T-helper 9 cell (primary cell): ENCODE measurements around the gene TMEM132E.

Source experiments
- DNase-seq: peaks from one replicate; pipeline ENCODE4 v3.0.0-alpha.2; 2020

Gene TMEM132E

GRCh38 chr17:34568953-34569352, 10.4 kb upstream of the TMEM132E start:
- DNase-seq: no peak

DNA sequence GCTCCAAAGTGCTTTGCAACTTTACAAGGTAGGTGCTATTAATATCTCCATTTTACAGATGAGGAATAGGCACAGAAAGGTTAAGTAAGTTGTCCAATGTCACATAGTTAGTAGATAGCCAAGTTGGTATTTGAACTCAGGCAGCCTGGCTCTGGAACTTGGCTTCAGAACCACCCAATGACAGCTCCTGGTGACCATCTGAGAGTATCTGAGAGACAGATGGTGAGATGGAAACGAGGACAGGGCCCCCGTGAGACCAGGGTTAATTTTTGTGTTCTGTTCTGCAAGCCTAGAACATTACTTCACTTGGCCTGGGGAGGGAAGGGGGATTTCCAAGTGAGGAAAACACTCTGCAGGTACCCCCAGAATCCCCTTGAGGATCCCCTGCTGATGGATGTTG, 9.8 kb upstream of the TMEM132E start:
- no peak for DNase-seq

DNA sequence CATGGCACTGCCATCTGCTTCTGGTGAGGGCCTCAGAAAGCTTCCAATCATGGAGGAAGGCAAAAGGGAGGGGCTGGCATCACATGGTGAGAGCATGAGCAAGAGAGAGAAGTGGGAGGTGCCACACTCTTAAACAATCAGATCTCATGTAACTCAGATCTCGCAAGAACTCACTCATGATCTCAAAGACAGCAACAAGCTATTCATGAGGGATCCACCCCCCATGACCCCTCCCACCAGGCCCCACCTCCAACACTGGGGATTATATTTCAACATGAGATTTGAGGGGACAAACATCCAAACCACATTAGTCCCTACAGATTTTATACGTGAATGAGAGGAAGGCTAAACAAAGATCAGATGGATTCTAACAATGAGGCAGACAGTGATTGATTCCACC, 8.9 kb upstream of the TMEM132E start:
- DNase-seq: no peak

- DNase-seq: no peak
Measured at GRCh38 chr17:34571428-34572130, 7.8 kb upstream of the TMEM132E start.

DNA sequence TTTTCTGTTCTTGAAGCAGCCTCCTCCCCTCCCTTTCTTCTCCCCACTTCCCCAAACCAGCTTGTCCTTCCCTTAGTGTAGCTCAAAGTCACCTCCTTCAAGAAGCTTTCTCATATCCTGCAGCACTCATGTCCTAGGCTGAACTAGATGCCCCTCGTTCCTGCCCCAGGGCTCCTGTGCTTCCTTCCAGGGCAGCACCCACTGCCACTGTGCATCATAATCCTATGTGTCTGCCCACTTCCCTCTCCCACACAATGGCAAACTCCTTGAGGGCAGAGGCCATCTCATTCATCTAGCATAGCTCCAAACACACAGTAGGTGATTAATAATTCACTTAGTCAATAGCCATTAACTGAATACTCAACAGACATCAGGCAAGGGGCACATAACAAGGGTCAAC, 6.9 kb upstream of the TMEM132E start:
- no peak for DNase-seq

DNA sequence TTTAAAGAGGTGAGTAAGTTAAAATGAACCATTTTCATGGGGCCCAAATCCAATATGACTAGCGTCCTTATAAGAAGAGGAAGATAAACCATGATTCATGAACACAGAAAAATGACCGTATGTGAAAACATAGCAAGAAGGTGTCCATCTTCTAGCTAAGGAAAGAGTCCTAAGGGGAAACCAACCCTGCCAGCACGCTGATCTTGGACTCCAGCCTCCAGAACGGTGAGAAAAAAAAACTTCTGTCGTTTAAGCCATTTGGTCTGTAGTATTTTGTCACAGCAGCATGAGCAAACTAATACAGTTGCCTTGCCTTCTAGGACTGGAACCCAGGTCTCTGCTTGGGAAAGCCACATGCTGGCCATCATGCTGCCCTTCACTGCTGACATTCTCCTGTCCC, 4.2 kb upstream of the TMEM132E start:
- DNase-seq: no peak

GRCh38 chr17:34578016-34578415, 1.4 kb upstream of the TMEM132E start:
- DNase-seq: no peak

GRCh38 chr17:34578656-34579016, 746 bp upstream of the TMEM132E start:
- no peak for DNase-seq

GRCh38 chr17:34579979-34580684, 750 bp downstream of the TMEM132E start:
- DNase-seq: no peak

- DNase-seq: no peak
Measured at GRCh38 chr17:34580685-34581445, 1.5 kb downstream of the TMEM132E start.

- no peak for DNase-seq
Measured at GRCh38 chr17:34581446-34582184, 2.2 kb downstream of the TMEM132E start.

DNA sequence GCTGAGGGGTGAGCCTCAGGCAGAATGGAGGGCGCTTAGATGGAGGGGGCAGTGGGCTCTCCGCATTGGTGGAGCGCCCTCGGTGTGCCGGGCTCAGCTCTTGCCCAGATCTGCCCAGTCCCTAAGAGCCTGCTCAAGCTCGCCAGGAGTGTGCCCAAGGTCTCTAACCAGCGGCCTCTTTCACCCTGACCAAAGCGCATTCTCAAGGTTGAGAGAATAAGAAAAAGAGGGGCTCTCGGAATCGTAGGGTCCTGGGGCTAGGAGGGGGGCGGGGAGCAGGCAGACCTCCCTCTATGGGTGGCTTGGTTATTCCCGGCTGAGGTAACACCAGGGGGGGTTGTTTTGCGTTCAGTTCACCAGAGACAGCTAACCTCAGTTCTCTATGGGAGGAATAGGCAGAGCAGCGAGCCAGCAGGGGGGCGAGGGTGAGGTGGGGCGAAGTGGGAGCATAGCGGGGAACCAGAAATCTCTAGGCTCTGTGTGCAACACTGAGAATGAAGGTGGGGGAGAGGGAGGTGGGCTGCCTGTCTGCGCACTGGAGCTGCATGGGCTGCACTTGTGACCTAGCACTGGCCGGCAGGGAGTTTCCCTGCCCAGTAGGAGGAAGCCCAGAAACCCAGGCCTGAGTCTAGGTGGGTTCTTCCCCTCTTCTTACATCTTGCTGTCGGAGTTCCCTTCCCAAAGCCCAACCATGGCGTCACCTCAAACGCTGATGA, 3.0 kb downstream of the TMEM132E start:
- no peak for DNase-seq

DNA sequence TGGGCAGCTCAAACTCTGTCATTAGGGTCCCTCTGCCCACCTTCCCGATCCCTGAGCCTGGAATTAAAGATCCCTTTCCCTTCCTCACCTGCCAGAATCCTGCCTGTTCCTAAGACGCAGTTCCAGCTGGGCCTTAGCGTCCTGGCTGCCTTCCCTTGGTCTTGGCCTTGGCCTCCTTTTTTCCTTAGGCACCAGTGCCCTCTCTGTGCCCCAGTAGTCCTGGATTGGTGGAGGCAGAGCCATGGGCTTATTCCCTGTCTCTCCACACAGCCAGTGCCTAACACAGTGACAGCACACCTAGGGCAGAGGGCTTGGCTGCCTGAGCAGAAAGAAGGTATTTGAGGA, 3.5 kb downstream of the TMEM132E start:
- DNase-seq: no peak

- no peak for DNase-seq
Measured at GRCh38 chr17:34584805-34585416, 5.5 kb downstream of the TMEM132E start.

GRCh38 chr17:34586346-34586846, 7.0 kb downstream of the TMEM132E start:
- no peak for DNase-seq

GRCh38 chr17:34588266-34588665, 8.9 kb downstream of the TMEM132E start:
- DNase-seq: no peak

DNA sequence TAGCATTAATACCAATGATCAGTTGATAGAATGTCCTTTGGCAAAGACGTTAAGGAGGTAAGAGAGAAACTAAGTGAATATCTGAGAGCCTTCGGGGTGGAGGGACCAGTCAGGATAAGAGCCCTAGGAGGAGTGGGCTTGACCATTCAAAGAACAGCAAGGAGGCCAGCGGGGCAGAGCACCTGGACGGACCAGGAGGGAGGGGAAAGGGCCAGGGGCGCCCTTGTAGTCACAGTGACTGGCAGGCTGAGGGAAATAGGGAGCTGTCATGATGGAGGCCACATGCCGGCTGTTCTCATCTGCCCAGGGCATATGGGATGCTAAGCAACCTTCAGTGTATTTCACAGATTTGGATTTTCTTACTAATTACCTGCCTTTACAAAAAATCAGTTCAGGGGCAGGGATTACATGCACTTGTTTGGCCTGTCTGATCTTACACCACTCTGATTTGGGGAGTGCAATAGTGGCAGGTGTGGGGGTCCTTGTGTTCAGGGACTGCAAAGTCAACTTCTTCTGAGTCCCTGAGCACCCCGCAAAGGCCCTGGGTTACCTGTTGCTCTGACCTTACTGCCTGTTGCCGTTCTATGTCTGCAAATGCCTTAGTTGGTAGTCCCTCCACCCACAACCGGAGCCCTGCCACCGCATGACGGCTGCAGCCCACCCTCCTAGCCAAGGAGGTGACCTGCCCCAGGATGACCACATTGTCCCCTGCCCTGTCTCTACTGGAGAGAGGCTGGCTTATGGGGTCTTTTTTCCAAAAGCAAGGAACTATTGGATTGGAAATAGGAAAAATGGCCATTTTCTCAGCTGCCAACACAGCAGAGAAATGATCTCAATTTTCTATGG, 10.0 kb downstream of the TMEM132E start:
- DNase-seq: no peak

DNA sequence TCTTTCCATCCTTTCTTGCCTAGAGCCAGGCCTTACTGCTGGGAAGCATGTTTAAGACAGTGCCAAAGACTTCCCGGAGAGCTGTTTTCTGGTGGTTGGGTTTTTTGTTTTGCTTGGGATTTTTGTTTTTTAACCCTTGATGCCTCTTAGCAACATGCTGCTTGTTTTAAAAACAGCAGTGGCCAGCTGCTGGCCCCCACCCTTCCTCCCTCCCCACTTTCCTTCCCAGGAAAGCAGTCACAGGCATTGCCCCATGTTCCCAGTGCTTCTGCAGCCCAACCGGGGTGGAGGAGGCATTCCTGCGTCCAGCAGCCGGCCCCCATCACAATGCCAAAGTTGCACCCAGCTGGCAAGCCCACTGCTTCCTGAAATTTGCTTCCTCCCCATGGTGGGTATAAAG, 12.6 kb downstream of the TMEM132E start:
- no peak for DNase-seq

DNA sequence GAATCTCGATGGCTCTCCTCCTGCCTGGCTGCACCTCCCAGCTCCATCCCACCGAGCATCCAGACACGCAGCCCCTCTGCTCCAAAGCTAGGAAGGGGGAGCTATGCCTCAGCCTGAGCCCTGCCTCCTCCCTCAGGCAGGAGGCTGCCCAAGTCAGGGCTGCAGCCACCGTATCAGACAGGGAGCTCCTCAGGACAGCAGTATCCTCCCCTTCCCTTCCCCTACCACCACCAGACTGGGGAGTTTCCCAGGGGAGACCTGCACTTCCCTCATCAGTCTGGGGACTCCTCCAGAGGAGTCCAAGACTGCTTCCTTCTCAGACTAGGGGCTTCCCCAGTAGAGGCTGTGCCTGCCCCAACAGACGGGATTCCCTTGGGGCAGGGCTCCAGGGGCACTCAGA, 17.5 kb downstream of the TMEM132E start:
- DNase-seq: no peak

GRCh38 chr17:34598161-34598776, 18.9 kb downstream of the TMEM132E start:
- DNase-seq: no peak

GRCh38 chr17:34601416-34601815, 22.0 kb downstream of the TMEM132E start:
- DNase-seq: no peak
